ENCODE data around the gene ARHGEF28. TPM values are rescaled to one million over a fixed set of nuclear protein-coding genes. Genes with fewer than 3 reads are reported as not detected.

Gene ARHGEF28
- total RNA-seq, 6 donors from 2014 or later = 14.4 to 47.1 (median 24.4) TPM

GRCh38 chr5:73684691-73685090 is 58.7 kb downstream of the ARHGEF28 start:
- 64 to 75% methylated on average over 7 of the region's 7 CpGs for WGBS, 2 donors
- DNase-seq (no peak), ATAC-seq (ENCODE audit: low FRiP score in 2 of 2) (no peak)
- no peak for TF ChIP-seq CTCF (IDR thresholded peaks at IDR 0.05)
- no peak for TF ChIP-seq POLR2A (IDR thresholded peaks at IDR 0.05)
- no peak for TF ChIP-seq EP300 (IDR thresholded peaks at IDR 0.05)
- no peak for TF ChIP-seq POLR2AphosphoS5 (IDR thresholded peaks at IDR 0.05)
- Histone ChIP-seq H3K27ac (no peak overlapping the region), H3K9me3 (no peaks in the 10 kb centered on the region), H3K27me3 (no peaks in the 10 kb centered on the region), H3K4me1 (no peaks in the 10 kb centered on the region), H3K4me3 (no peak overlapping the region), H3K36me3 (no peaks in the 10 kb centered on the region)

DNA sequence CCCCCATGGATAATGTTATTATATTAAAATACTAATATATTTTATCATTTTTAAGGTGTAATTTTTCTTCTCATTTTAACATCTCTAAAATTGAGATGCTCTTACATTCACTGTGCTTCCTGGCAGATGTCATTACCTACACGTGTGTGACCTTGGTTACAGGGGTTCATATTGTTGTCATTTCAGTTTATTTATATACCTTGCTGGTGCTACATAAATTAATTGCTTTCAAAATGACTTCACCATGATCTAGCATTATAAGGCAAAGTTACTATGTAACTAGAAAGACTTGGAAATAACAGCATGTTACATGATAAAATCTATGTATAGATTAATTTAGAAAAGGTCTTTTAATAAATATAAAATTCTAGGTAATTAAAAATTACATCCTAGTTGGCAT is 60.9 kb downstream of the ARHGEF28 start:
- Histone ChIP-seq H3K27ac (no peak overlapping the region), H3K27me3 (no peaks in the 10 kb centered on the region), H3K4me3 (no peak overlapping the region), H3K4me1 (no peaks in the 10 kb centered on the region), H3K9me3 (no peaks in the 10 kb centered on the region), H3K36me3 (no peaks in the 10 kb centered on the region)
- WGBS, 2 donors = 59 to 68% methylated on average over 1 of the region's 1 CpG
- TF ChIP-seq POLR2A (IDR thresholded peaks at IDR 0.05) (no peak), CTCF (IDR thresholded peaks at IDR 0.05) (no peak), EP300 (IDR thresholded peaks at IDR 0.05) (no peak), POLR2AphosphoS5 (IDR thresholded peaks at IDR 0.05) (no peak)
- ATAC-seq (ENCODE audit: low FRiP score in 2 of 2) (no peak), DNase-seq (no peak)

DNA sequence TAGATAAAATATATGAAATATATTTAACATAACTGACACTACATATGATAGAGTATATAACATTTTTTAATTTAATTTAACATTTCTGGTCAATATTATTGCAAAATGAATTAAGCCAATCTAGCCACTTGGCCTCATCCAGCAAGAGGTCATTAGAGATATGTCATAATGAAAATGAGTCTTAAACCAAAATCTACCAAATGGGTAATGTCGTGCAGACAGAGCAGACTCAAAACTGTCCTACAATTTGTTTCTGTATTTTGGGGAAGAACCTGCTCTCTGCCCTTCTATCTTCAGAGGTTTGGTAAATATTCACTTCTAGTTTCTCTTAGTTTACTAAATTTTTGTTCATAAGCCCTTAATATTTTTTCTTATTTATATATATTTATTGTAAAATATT is 61.4 kb downstream of the ARHGEF28 start:
- no peaks in the 10 kb centered on the region for H3K9me3 ChIP-seq
- DNase-seq (no peak), ATAC-seq (ENCODE audit: low FRiP score in 2 of 2) (no peak)
- TF ChIP-seq POLR2AphosphoS5 (IDR thresholded peaks at IDR 0.05) (no peak), CTCF (IDR thresholded peaks at IDR 0.05) (no peak), POLR2A (IDR thresholded peaks at IDR 0.05) (no peak), EP300 (IDR thresholded peaks at IDR 0.05) (no peak)
- no peaks in the 10 kb centered on the region for H3K4me1 ChIP-seq
- WGBS, 2 donors = 87 to 88% methylated on average over 1 of the region's 1 CpG
- no peak overlapping the region for H3K27ac ChIP-seq
- H3K4me3 ChIP-seq = no peak overlapping the region
- no peaks in the 10 kb centered on the region for H3K36me3 ChIP-seq
- no peaks in the 10 kb centered on the region for H3K27me3 ChIP-seq

GRCh38 chr5:73690015-73690414 is 64.0 kb downstream of the ARHGEF28 start:
- 91 to 96% methylated on average over 3 of the region's 3 CpGs for WGBS, 2 donors
- DNase-seq (no peak), ATAC-seq (ENCODE audit: low FRiP score in 2 of 2) (no peak)
- Histone ChIP-seq H3K4me3 (no peak overlapping the region), H3K4me1 (peaks cover 0 to 6% (median 0%) of the 10 kb centered on the region in 4 donors), H3K27me3 (no peaks in the 10 kb centered on the region), H3K27ac (no peak overlapping the region), H3K9me3 (no peaks in the 10 kb centered on the region), H3K36me3 (no peaks in the 10 kb centered on the region)
- no peak for TF ChIP-seq POLR2A (IDR thresholded peaks at IDR 0.05)
- TF ChIP-seq EP300 (IDR thresholded peaks at IDR 0.05) = no peak
- TF ChIP-seq CTCF (IDR thresholded peaks at IDR 0.05) = no peak
- TF ChIP-seq POLR2AphosphoS5 (IDR thresholded peaks at IDR 0.05) = no peak

DNA sequence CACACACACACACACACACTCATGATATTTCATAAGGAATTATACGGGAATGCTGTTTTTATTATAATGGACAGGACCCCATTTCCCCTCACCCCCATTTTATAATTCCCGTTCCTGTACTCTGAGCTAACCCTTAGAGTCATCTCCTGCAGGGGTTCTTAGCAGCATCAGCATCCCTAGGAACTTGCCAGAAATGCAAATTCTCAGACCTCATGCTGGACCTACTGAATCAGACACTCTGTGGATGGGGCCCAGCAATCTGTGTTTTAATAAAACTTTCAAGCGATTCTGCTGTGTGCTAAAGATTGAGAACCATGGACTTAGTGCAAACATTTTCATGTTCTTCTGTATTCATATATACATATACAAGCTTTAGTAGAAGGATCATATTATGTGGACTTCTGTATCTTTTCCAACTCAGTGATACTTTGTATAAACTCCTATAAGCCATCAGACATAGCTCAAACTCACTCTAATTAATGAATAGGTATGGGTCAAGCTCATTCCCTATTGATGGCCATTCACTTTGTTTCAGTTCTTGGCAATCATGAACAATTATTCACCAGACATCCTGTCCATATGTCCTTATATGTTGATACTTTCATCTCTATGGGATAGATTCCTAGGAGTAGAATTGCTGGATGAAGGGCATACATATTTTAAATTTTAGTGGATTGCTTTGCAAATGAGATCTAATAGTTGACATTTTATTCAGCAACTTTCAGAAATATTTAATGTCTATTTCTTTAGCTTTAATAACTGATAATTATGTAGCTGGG is 65.5 kb downstream of the ARHGEF28 start:
- Histone ChIP-seq H3K9me3 (no peaks in the 10 kb centered on the region), H3K27me3 (no peaks in the 10 kb centered on the region), H3K4me1 (peaks cover 0 to 6% (median 0%) of the 10 kb centered on the region in 4 donors), H3K36me3 (no peaks in the 10 kb centered on the region), H3K27ac (no peak overlapping the region), H3K4me3 (no peak overlapping the region)
- TF ChIP-seq CTCF (IDR thresholded peaks at IDR 0.05) = no peak
- no peak for TF ChIP-seq EP300 (IDR thresholded peaks at IDR 0.05)
- no peak for TF ChIP-seq POLR2AphosphoS5 (IDR thresholded peaks at IDR 0.05)
- no peak for TF ChIP-seq POLR2A (IDR thresholded peaks at IDR 0.05)
- 75 to 85% methylated on average over 3 of the region's 3 CpGs for WGBS, 2 donors
- DNase-seq (no peak), ATAC-seq (ENCODE audit: low FRiP score in 2 of 2) (no peak)

Data from upper lobe of left lung (tissue), 6 donors.